Ishikawa (cell line): ENCODE measurements around the gene C10orf53.

ENCODE experiments used
- CEBPB ChIP-seq: IDR thresholded peaks from 2 replicates; pipeline ENCODE4 v1.6.1; 2012
- CREB1 ChIP-seq: IDR thresholded peaks from 2 replicates; pipeline ENCODE4 v1.6.1; 2012; ENCODE audit warnings: low read depth
- EGR1 ChIP-seq: IDR thresholded peaks from 2 replicates; pipeline ENCODE4 v1.6.1; 2012
- EP300 ChIP-seq: IDR thresholded peaks from 2 replicates; pipeline ENCODE4 v1.6.1; 2012; ENCODE audit warnings: borderline replicate concordance
- FOXM1 ChIP-seq: IDR thresholded peaks from 2 replicates; pipeline ENCODE4 v1.6.1; 2012; ENCODE audit warnings: low read depth, borderline replicate concordance
- MAX ChIP-seq: IDR thresholded peaks from 2 replicates; pipeline ENCODE4 v1.6.1; 2012
- NFIC ChIP-seq: IDR thresholded peaks from 2 replicates; pipeline ENCODE4 v1.6.1; 2012
- RAD21 ChIP-seq: IDR thresholded peaks from 2 replicates; pipeline ENCODE4 v1.6.1; 2012; ENCODE audit warnings: low read depth
- REST ChIP-seq: IDR thresholded peaks from 2 replicates; pipeline ENCODE4 v1.6.1; 2012; ENCODE audit warnings: low read depth, mild to moderate bottlenecking
- TAF1 ChIP-seq: IDR thresholded peaks from 2 replicates; pipeline ENCODE4 v1.6.1; 2012; ENCODE audit warnings: low read depth, mild to moderate bottlenecking
- TCF12 ChIP-seq: IDR thresholded peaks from 2 replicates; pipeline ENCODE4 v1.6.1; 2012; ENCODE audit warnings: low read depth
- TEAD4 ChIP-seq: IDR thresholded peaks from 2 replicates; pipeline ENCODE4 v1.6.1; 2012
- USF1 ChIP-seq: IDR thresholded peaks from 2 replicates; pipeline ENCODE4 v1.6.1; 2012
- YY1 ChIP-seq: IDR thresholded peaks from 2 replicates; pipeline ENCODE4 v1.6.1; 2012; ENCODE audit warnings: low read depth
- ZBTB7A ChIP-seq: IDR thresholded peaks from 2 replicates; pipeline ENCODE4 v1.6.1; 2012; ENCODE audit warnings: low read depth

C10orf53 gene

GRCh38 chr10:49709934-49710333 is 30.5 kb downstream of the C10orf53 start:
- TF ChIP-seq CEBPB (no peak), EGR1 (no peak), REST (no peak), TEAD4 (no peak), CREB1 (no peak), TAF1 (no peak), MAX (no peak), TCF12 (no peak), USF1 (no peak)

GRCh38 chr10:49710966-49711365 is 31.5 kb downstream of the C10orf53 start:
- no peak for TF ChIP-seq USF1
- no peak for TF ChIP-seq RAD21
- TF ChIP-seq FOXM1 = no peak
- TF ChIP-seq TAF1 = no peak

- TF ChIP-seq CREB1 = no peak
- no peak for TF ChIP-seq FOXM1
- TF ChIP-seq MAX = no peak
These were observed 32.0 kb downstream of the C10orf53 start for GRCh38 chr10:49711481-49711880.

- no peak for TF ChIP-seq EGR1
- TF ChIP-seq CREB1 = no peak
- no peak for TF ChIP-seq TEAD4
- TF ChIP-seq NFIC = no peak
- TF ChIP-seq MAX = no peak
- no peak for TF ChIP-seq REST
These were observed 33.8 kb downstream of the C10orf53 start for GRCh38 chr10:49713266-49713665.

GRCh38 chr10:49726593-49726992 is 47.1 kb downstream of the C10orf53 start:
- no peak for TF ChIP-seq YY1
- no peak for TF ChIP-seq TCF12
- TF ChIP-seq EP300 = no peak
- TF ChIP-seq RAD21 = no peak
- TF ChIP-seq TEAD4 = no peak
- TF ChIP-seq FOXM1 = no peak
- no peak for TF ChIP-seq USF1
- TF ChIP-seq TAF1 = no peak
- no peak for TF ChIP-seq CEBPB
- no peak for TF ChIP-seq MAX
- TF ChIP-seq REST = no peak
- no peak for TF ChIP-seq EGR1
- no peak for TF ChIP-seq NFIC
- TF ChIP-seq ZBTB7A = no peak
- no peak for TF ChIP-seq CREB1
